Thoracic aorta (tissue), 2 donors: ENCODE results near the gene STAP2. TPM values are rescaled to one million over a fixed set of nuclear protein-coding genes. Genes with fewer than 3 reads are reported as not detected.

Experiments used
- ATAC-seq: fragments of 150-250 bp; one replicate; pipeline ENCODE4 v1.8.0; 2017; ENCODE audit warnings: low read depth; ENCODE audit not compliant: insufficient number of reproducible peaks, low FRiP score
- DNase-seq: peaks from one replicate; pipeline ENCODE4 v3.0.0-alpha.2; 2020; ENCODE audit warnings: low spot score
- H3K27ac ChIP-seq, 2 donors: fragments of 200-600 bp; sonication (generic); 1 replicate in 1 of 2; 2 replicates in 1 of 2; pipeline ENCODE4 v1.5.1; 2016; ENCODE audit warnings: mild to moderate bottlenecking in 2 of 2, moderate library complexity in 2 of 2
- H3K27me3 ChIP-seq: fragments of 200-600 bp; sonication (generic); replicated peaks from 2 replicates; pipeline ENCODE4 v1.6.0; 2016; ENCODE audit warnings: mild to moderate bottlenecking; ENCODE audit not compliant: insufficient read depth
- H3K36me3 ChIP-seq: fragments of 200-600 bp; sonication (generic); one replicate; pipeline ENCODE4 v1.5.1; 2016
- H3K4me1 ChIP-seq, 2 donors: fragments of 200-600 bp; sonication (generic); 1 replicate in 1 of 2; 2 replicates in 1 of 2; pipeline versions ENCODE4 v1.5.1 to v1.6.0; 2016; ENCODE audit warnings: low read depth in 2 of 2, mild to moderate bottlenecking in 1 of 2; ENCODE audit not compliant: control insufficient read depth in 1 of 2
- H3K4me3 ChIP-seq: fragments of 200-600 bp; sonication (generic); 2 replicates; pipeline ENCODE4 v1.5.1; 2016; ENCODE audit warnings: mild to moderate bottlenecking
- H3K9me3 ChIP-seq: fragments of 200-600 bp; sonication (generic); 2 replicates; pipeline ENCODE4 v1.5.1; 2016
- CTCF ChIP-seq: fragments of 200-600 bp; sonication (generic); IDR thresholded peaks from one replicate; pipeline ENCODE4 v1.5.1; 2019; ENCODE audit warnings: antibody characterized with exemption
- total RNA-seq, 2 donors: library from RNA; depleted of rRNA; stranded (reverse); fragments of >200 nt; gene quantifications; one replicate each; pipeline versions ENCODE4 v1.1.0 to v1.2.3, GENCODE V29; 2016

STAP2 gene
- total RNA-seq, 2 donors from 2014 or later, result not detected

GRCh38 chr19:4375164-4376027 is 36.8 kb upstream of the STAP2 start:
- DNase-seq, result no peak
- peak overlapping the region; percentile 38 for H3K4me3 ChIP-seq
- ATAC-seq, result no peak

GRCh38 chr19:4374498-4375163 is 36.0 kb upstream of the STAP2 start:
- Histone ChIP-seq H3K9me3 (no peaks in the 10 kb centered on the region), H3K4me1 (peaks cover 60 to 87% of the 10 kb centered on the region in 2 donors), H3K27ac (peak overlapping the region; percentile 95 to 96), H3K27me3 (no peaks in the 10 kb centered on the region), H3K36me3 (no peaks in the 10 kb centered on the region), H3K4me3 (peak overlapping the region; percentile 38)
- peak; percentile 51 for ATAC-seq
- peak; percentile 34 for TF ChIP-seq CTCF
- DNase-seq, result peak; percentile 74

More at GRCh38 chr19:4375164-4376027, 36.8 kb upstream of the STAP2 start:
- Histone ChIP-seq H3K4me1 (peaks cover 56 to 88% of the 10 kb centered on the region in 2 donors), H3K36me3 (no peaks in the 10 kb centered on the region), H3K27me3 (no peaks in the 10 kb centered on the region), H3K9me3 (no peaks in the 10 kb centered on the region), H3K27ac (peak overlapping the region; percentile 95 to 96)
- TF ChIP-seq CTCF, result peak; percentile 52

GRCh38 chr19:4373601-4374497 is 35.2 kb upstream of the STAP2 start:
- H3K9me3 ChIP-seq, result no peaks in the 10 kb centered on the region
- H3K27ac ChIP-seq, result peak overlapping the region; percentile 95 to 96
- H3K4me1 ChIP-seq, result peaks cover 62 to 89% of the 10 kb centered on the region in 2 donors
- ATAC-seq, result no peak
- no peak for DNase-seq
- TF ChIP-seq CTCF, result no peak
- H3K4me3 ChIP-seq, result peak overlapping the region; percentile 38
- no peaks in the 10 kb centered on the region for H3K36me3 ChIP-seq
- H3K27me3 ChIP-seq, result no peaks in the 10 kb centered on the region

- no peak for TF ChIP-seq CTCF
- Histone ChIP-seq H3K27ac (peak overlapping the region; percentile 95 to 96), H3K27me3 (no peaks in the 10 kb centered on the region), H3K4me3 (peak overlapping the region; percentile 38), H3K9me3 (no peaks in the 10 kb centered on the region), H3K36me3 (no peaks in the 10 kb centered on the region), H3K4me1 (peaks cover 67 to 97% of the 10 kb centered on the region in 2 donors)
- DNase-seq (no peak), ATAC-seq (no peak)
Observed at GRCh38 chr19:4373013-4373367, 34.4 kb upstream of the STAP2 start.
